NCI-H82 (cell line): ENCODE data around the gene NSUN4.

Experiments
- DNase-seq: peaks from one replicate; lab custom pipeline; 2025; lab: John Stamatoyannopoulos, UW

Gene NSUN4

DNA sequence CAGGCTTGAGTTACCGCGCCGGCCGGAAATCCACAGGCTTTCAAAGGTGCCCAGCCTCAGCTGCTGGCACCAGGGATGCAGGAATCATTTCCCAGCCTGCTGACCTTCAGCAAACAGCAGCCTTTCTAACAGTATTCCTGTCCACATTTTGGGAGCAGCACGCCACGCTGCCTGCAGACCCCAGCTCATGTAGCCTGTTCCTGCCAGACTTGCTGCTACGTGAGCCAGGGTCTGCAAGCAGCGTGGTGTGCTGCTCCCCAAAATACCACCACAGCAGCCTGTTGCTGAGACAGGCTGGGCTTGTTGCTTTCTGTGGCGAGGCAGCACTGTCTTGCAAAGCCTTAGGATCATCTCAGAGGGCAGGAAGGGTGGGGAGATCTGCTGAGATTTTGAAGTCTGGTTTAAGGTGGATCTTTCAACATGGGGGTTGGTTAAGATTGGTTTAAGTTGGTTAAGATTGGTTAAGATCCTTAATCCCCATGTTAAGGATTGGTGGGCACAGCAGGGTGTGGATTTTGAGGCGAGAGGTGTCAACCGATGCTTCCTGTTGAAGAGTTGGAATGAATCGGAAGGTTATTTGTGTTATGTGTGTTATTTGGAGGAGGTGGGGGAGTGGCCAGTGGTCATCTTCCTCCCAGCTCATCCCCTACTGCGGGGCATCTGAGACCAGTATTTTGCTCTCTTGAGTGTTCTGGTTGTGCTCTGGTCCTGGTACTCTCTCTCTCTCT, 66.4 kb downstream of the NSUN4 start:
- peak; percentile 44 for DNase-seq

DNA sequence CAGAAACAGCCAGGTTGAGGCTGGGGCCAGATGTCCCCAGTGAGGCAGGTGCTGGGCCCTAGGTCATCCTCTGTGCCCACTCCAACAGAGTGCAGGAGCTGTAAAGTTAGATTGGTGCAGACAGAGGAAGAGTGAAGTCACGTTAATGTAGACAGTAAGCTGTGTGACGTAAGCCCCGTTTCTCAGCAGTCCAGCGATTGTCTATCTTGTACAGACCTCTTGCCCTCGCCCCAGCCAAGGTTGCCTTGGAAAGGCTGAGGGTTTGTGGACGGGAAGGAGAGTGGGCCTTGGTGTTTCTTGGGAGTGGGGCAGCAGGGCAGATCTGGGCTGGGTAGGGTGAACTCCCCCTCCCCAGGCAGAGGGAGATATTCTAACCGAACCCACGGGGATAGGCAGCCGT, 67.0 kb downstream of the NSUN4 start:
- DNase-seq = no peak

DNA sequence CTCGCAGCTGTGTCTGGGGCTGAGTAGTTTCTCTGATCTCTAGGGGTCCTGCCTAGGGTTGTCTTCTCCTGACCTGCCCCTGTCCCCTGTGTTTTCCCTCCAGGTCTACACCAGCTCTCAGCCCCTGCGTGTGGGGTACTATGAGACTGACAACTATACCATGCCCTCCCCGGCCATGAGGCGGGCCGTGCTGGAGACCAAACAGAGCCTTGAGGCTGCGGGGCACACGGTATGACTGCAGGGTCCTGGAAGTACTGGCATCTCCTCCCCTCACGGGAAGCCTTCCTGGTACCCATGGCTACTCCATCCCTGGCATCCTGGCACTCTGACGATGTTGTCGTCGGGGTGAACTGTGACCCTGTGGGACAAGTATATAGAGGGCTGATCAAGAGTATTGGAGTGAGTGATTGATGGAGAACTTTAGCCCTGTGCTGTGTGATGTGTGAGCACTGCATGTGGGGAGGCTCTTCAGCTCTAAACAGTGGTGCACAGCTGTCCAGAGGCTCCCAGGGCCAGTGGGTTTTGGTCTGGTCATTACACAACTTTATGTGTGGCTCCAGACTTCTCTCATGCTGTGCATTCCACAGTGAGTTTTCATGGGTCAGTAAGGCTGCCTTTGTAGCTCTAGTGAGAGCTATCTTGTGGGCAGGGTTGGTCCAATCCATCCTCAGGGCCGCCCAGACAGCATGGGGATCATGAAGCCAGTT, 67.9 kb downstream of the NSUN4 start:
- no peak for DNase-seq

DNA sequence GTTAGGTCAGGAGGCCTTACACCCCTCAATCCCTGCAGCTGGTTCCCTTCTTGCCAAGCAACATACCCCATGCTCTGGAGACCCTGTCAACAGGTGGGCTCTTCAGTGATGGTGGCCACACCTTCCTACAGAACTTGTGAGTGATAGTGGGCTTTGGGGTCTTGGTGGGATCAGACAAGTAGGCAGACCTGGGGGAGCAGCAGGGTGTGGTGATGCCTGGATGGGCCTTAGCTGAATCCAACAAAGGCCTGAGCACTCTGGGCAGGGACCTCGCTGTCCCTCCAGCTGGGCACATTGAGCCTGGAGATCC, 68.4 kb downstream of the NSUN4 start:
- no peak for DNase-seq

DNA sequence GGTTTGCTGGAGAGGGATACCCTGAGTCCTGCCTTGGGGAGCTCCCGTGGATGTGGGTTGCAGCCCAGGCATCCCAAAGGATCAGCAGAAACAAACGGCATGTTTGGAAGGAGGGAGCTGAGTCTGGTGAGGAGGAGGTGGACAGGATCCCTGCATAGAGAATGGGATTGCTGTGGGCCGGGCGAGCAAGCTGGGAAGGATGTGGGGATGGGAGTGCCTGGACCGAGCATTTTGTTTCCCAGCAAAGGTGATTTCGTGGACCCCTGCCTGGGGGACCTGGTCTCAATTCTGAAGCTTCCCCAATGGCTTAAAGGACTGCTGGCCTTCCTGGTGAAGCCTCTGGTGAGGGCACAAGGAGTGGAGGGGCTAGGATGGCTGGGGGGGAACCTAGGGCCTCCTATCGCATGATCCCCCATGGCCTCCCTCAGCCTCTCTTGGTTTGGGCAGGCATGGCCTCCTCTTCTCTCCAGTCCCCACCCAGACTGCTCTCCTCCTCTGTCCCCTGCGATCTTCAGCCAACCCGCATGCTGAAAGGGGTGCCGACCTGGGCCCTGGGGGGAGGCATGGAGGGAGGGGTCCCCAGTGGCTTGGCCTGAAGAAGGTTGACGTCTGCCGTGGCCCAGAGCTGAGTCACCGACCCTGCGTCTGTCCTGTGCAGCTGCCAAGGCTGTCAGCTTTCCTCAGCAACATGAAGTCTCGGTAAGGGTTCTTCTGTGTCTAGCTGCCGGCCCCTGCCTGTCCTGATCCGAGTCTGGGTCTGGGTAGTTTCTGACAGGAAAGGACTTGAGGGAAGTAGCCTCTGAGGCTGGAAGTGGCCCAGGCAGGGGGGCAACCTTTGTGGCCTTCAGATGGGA, 69.8 kb downstream of the NSUN4 start:
- DNase-seq = no peak

DNA sequence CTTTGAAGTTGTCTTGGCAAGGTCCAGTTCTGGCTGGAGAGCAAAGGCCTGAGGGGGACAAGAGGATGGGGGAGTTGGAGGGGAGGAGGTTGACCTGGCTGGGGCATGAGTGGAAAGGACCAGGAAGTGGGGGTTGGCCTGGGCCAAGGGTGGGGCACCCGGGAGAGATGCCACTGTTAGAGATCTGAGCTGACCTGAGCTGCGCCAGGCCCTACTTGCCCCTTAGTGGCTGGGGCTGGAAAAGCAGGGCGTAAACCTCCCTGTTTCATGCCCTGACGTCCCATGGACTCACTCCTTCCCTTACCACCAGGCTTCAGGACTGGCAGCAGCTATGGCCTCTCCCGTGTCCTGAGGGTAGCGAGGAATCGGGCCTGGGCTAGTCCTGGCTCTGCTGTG, 70.4 kb downstream of the NSUN4 start:
- no peak for DNase-seq
